ENCODE results near the gene FAIM2.

DNA sequence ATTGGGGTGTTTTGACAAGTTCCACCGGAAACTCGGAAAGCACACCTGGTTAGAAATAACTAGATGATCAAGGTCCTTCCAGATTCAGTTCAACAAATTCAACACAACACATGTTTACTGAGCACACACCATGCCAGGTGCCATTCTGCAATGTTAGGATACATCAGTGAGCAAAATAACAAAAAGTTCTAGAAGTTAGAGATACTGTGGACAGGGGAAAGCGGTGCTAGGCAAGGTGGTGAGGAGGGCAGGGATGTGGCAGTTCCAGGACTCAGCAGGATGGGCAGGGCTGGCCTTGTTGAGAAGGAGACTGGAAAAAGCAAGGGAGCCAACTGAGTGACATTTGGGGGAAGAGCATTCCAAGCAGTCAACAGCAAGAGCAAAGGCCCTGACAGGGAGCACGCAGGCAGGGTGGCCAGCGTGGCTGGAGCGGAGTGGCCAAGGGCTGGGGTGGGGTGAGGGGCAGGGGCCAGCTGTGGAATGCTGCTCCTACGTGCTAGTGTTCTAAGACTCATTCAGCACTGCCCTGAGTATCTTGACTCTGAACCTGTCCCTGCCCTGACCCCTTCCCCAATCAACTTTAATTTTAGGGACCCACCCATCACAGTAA lies 19.4 kb upstream of the FAIM2 start:
- TF ChIP-seq, protein P1, sequence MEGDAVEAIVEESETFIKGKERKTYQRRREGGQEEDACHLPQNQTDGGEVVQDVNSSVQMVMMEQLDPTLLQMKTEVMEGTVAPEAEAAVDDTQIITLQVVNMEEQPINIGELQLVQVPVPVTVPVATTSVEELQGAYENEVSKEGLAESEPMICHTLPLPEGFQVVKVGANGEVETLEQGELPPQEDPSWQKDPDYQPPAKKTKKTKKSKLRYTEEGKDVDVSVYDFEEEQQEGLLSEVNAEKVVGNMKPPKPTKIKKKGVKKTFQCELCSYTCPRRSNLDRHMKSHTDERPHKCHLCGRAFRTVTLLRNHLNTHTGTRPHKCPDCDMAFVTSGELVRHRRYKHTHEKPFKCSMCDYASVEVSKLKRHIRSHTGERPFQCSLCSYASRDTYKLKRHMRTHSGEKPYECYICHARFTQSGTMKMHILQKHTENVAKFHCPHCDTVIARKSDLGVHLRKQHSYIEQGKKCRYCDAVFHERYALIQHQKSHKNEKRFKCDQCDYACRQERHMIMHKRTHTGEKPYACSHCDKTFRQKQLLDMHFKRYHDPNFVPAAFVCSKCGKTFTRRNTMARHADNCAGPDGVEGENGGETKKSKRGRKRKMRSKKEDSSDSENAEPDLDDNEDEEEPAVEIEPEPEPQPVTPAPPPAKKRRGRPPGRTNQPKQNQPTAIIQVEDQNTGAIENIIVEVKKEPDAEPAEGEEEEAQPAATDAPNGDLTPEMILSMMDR (IDR thresholded peaks at IDR 0.05), result no peak
- TF ChIP-seq EHMT2 (IDR thresholded peaks at IDR 0.05; ENCODE audit: low read depth) (no peak), MAZ (IDR thresholded peaks at IDR 0.05; ENCODE audit: borderline replicate concordance, low read depth, low read length) (no peak), GATA3 (IDR thresholded peaks at IDR 0.05; ENCODE audit: borderline replicate concordance) (no peak), ZNF302 (CRISPR knock-in tag; IDR thresholded peaks at IDR 0.05) (no peak), ESRRA (IDR thresholded peaks at IDR 0.05; ENCODE audit: borderline replicate concordance, low read length) (no peak), POLR2A (IDR thresholded peaks at IDR 0.05; ENCODE audit: low read length) (no peak), HOXA7 (CRISPR knock-in tag; IDR thresholded peaks at IDR 0.05) (no peak)
- TF ChIP-seq, protein P2, sequence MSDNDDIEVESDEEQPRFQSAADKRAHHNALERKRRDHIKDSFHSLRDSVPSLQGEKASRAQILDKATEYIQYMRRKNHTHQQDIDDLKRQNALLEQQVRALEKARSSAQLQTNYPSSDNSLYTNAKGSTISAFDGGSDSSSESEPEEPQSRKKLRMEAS (IDR thresholded peaks at IDR 0.05), result no peak
- TF ChIP-seq, protein P3, sequence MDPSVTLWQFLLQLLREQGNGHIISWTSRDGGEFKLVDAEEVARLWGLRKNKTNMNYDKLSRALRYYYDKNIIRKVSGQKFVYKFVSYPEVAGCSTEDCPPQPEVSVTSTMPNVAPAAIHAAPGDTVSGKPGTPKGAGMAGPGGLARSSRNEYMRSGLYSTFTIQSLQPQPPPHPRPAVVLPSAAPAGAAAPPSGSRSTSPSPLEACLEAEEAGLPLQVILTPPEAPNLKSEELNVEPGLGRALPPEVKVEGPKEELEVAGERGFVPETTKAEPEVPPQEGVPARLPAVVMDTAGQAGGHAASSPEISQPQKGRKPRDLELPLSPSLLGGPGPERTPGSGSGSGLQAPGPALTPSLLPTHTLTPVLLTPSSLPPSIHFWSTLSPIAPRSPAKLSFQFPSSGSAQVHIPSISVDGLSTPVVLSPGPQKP (IDR thresholded peaks at IDR 0.05; ENCODE audit: low read depth, low read length), result no peak

All from A549 (cell line).